ENCODE data around the gene ALK. TPM values are rescaled to one million over a fixed set of nuclear protein-coding genes. Genes with fewer than 3 reads are reported as not detected.

The ALK gene
- total and polyA plus RNA-seq, 2 donors (not counting 1 experiment from before 2014, with no cell fraction given): not detected

DNA sequence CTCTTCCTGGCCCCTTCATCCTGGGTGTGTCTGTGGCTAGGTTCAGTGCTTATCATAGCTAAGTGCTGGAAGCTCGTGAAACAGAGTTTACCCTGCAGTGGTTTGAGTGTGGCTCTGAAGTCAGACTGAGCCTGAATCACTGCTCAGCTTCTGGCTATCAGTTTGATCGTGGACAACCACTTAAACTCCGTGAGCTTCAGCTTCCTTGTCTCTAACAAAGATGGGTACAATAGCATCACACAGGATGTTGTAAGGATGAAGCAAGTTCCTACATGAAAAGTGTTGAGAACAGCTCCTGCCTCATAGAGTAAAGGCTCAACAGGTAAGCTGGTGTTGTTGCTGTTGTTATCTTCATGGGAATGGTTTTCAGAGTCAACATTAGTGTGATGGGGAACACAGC, 595.8 kb downstream of the ALK start:
- Histone ChIP-seq H2AFZ (ENCODE audit: insufficient read depth, low read depth, low read length, poor library complexity, severe bottlenecking) (no peak overlapping the region), H3K79me2 (ENCODE audit: control insufficient read depth, insufficient read depth, low read length) (no peaks in the 10 kb centered on the region), H3K36me3 (replicated peaks in 1 of 2; ENCODE audit: control extremely low read depth in 1 of 2, control insufficient read depth in 1 of 2, extremely low read depth in 1 of 2, insufficient read depth in 2 of 2, low read length in 1 of 2) (no peaks in the 10 kb centered on the region), H3K27me3 (replicated peaks in 1 of 4; ENCODE audit: control extremely low read depth in 1 of 4, control insufficient read depth in 3 of 4, insufficient read depth in 4 of 4, low read length in 3 of 4) (peaks cover 0 to 5% (median 0%) of the 10 kb centered on the region in 4 experiments), H4K20me1 (ENCODE audit: control insufficient read depth, insufficient read depth, low read length, poor library complexity, severe bottlenecking) (no peaks in the 10 kb centered on the region), H3K4me3 (ENCODE audit: control extremely low read depth in 1 of 5, extremely low read depth in 1 of 5, insufficient read depth in 1 of 5, low read depth in 2 of 5, low read length in 4 of 5) (no peak overlapping the region), H3K4me2 (replicated peaks; ENCODE audit: low read depth, low read length, poor library complexity, severe bottlenecking) (no peak overlapping the region), H3K9me3 (ENCODE audit: control extremely low read depth in 1 of 3, control insufficient read depth in 2 of 3, insufficient read depth in 1 of 3, low read length in 2 of 3) (peaks cover 0 to 6% (median 0%) of the 10 kb centered on the region in 3 donors), H3K4me1 (ENCODE audit: control insufficient read depth in 2 of 2, insufficient read depth in 2 of 2, low read length in 2 of 2) (no peaks in the 10 kb centered on the region), H3K27ac (ENCODE audit: low read length in 2 of 2) (no peak overlapping the region), H3K9ac (ENCODE audit: low read length) (no peak overlapping the region)
- intact Hi-C loops (cut with micrococcal nuclease): no loop called here
- no peak overlapping the region for H3K4me3 Mint-ChIP-seq
- ATAC-seq (ENCODE audit: low read depth): no peak
- no peak for DNase-seq
- peaks cover 38% of the 10 kb centered on the region for H3K27me3 Mint-ChIP-seq
- WGBS (ENCODE audit: insufficient coverage): 73% methylated on average over 1 of the region's 3 CpGs
- H3K4me1 Mint-ChIP-seq: no peaks in the 10 kb centered on the region
- H3K27ac Mint-ChIP-seq: no peak overlapping the region
- H3K9me3 Mint-ChIP-seq (ENCODE audit: insufficient read depth): no peaks in the 10 kb centered on the region
- POLR2A ChIA-PET: no interaction called here
- no peak for TF ChIP-seq EZH2 (IDR thresholded peaks at IDR 0.05; ENCODE audit: borderline replicate concordance, insufficient read depth, low read depth, low read length, poor library complexity, severe bottlenecking)
- TF ChIP-seq, protein P1, sequence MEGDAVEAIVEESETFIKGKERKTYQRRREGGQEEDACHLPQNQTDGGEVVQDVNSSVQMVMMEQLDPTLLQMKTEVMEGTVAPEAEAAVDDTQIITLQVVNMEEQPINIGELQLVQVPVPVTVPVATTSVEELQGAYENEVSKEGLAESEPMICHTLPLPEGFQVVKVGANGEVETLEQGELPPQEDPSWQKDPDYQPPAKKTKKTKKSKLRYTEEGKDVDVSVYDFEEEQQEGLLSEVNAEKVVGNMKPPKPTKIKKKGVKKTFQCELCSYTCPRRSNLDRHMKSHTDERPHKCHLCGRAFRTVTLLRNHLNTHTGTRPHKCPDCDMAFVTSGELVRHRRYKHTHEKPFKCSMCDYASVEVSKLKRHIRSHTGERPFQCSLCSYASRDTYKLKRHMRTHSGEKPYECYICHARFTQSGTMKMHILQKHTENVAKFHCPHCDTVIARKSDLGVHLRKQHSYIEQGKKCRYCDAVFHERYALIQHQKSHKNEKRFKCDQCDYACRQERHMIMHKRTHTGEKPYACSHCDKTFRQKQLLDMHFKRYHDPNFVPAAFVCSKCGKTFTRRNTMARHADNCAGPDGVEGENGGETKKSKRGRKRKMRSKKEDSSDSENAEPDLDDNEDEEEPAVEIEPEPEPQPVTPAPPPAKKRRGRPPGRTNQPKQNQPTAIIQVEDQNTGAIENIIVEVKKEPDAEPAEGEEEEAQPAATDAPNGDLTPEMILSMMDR (IDR thresholded peaks at IDR 0.05): no peak
- CTCF ChIA-PET: no interaction called here

DNA sequence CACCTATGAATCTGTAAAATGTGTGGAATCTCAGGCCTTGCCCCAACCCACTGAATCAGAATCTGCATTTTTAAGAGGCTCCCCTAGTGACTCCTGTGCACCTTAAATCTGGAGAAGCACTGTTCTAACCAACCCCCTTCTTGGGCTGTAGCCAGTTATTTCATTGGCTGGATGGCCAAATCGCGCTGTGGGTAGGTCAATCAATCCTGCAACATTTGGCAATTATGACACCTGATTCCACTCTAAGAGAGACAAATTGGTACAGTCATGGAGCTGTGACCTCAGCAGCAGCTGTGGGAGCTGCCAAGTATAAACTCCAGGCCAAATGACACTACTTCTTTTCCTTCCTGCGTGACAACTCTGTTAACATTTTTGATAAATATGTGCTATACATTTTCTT, 597.4 kb downstream of the ALK start:
- no peaks in the 10 kb centered on the region for H3K4me1 Mint-ChIP-seq
- intact Hi-C loops (cut with micrococcal nuclease): no loop called here
- POLR2A ChIA-PET: no interaction called here
- peaks cover 53% of the 10 kb centered on the region for H3K27me3 Mint-ChIP-seq
- H3K4me3 Mint-ChIP-seq: no peak overlapping the region
- 86% methylated on average over 2 of the region's 3 CpGs for WGBS (ENCODE audit: insufficient coverage)
- ATAC-seq (ENCODE audit: low read depth) (no peak), DNase-seq (no peak)
- H3K36me3 ChIP-seq (replicated peaks in 1 of 2; ENCODE audit: control extremely low read depth in 1 of 2, control insufficient read depth in 1 of 2, extremely low read depth in 1 of 2, insufficient read depth in 2 of 2, low read length in 1 of 2): no peaks in the 10 kb centered on the region
- no peaks in the 10 kb centered on the region for H4K20me1 ChIP-seq (ENCODE audit: control insufficient read depth, insufficient read depth, low read length, poor library complexity, severe bottlenecking)
- CTCF ChIA-PET: interaction anchor here (1.0 kb wide), 1 partner anchor 15 kb away, joined by 3 read pairs; no protein-coding TSS in a partner anchor
- H3K9me3 ChIP-seq (ENCODE audit: control extremely low read depth in 1 of 3, control insufficient read depth in 2 of 3, insufficient read depth in 1 of 3, low read length in 2 of 3): peaks cover 0 to 6% (median 0%) of the 10 kb centered on the region in 3 donors
- H3K27ac ChIP-seq (ENCODE audit: low read length in 2 of 2): no peak overlapping the region
- no peak overlapping the region for H3K9ac ChIP-seq (ENCODE audit: low read length)
- H3K4me2 ChIP-seq (replicated peaks; ENCODE audit: low read depth, low read length, poor library complexity, severe bottlenecking): no peak overlapping the region
- no peak for TF ChIP-seq EZH2 (IDR thresholded peaks at IDR 0.05; ENCODE audit: borderline replicate concordance, insufficient read depth, low read depth, low read length, poor library complexity, severe bottlenecking)
- TF ChIP-seq, protein P1 (IDR thresholded peaks at IDR 0.05): no peak
- no peak overlapping the region for H3K4me3 ChIP-seq (ENCODE audit: control extremely low read depth in 1 of 5, extremely low read depth in 1 of 5, insufficient read depth in 1 of 5, low read depth in 2 of 5, low read length in 4 of 5)
- H3K79me2 ChIP-seq (ENCODE audit: control insufficient read depth, insufficient read depth, low read length): no peaks in the 10 kb centered on the region
- H3K27me3 ChIP-seq (replicated peaks in 1 of 4; ENCODE audit: control extremely low read depth in 1 of 4, control insufficient read depth in 3 of 4, insufficient read depth in 4 of 4, low read length in 3 of 4): peaks cover 0 to 15% (median 0%) of the 10 kb centered on the region in 4 experiments
- H3K4me1 ChIP-seq (ENCODE audit: control insufficient read depth in 2 of 2, insufficient read depth in 2 of 2, low read length in 2 of 2): no peaks in the 10 kb centered on the region
- H3K27ac Mint-ChIP-seq: no peak overlapping the region
- H3K9me3 Mint-ChIP-seq (ENCODE audit: insufficient read depth): no peaks in the 10 kb centered on the region
- no peak overlapping the region for H2AFZ ChIP-seq (ENCODE audit: insufficient read depth, low read depth, low read length, poor library complexity, severe bottlenecking)
